SK-N-SH treated with all-trans-retinoic acid at 6 μM for 48 hours (cell line): ENCODE data around the gene RSF1.

Source experiments
- ATAC-seq: fragments of 200-7000 bp; cut with Tn5 transposase; 3 replicates; pipeline ENCODE4 v1.9.1; 2020; ENCODE audit warnings: mild to moderate bottlenecking, moderate library complexity
- BACH2 ChIP-seq: fragments of 250-450 bp; sonication (Bioruptor Pico); IDR thresholded peaks from 2 replicates; pipeline ENCODE4 v1.9.0; 2021; ENCODE audit warnings: mild to moderate bottlenecking, borderline replicate concordance
- CSDC2 ChIP-seq: fragments of 250-450 bp; sonication (Bioruptor Pico); IDR thresholded peaks from 2 replicates; pipeline ENCODE4 v1.5.0; 2020; ENCODE audit warnings: mild to moderate bottlenecking, moderate library complexity
- GLIS3 ChIP-seq: fragments of 250-450 bp; sonication (Bioruptor Pico); IDR thresholded peaks from 2 replicates; pipeline ENCODE4 v1.5.0; 2020; ENCODE audit warnings: mild to moderate bottlenecking, moderate library complexity
- ISL1 ChIP-seq: fragments of 250-450 bp; sonication (Bioruptor Pico); IDR thresholded peaks from 2 replicates; pipeline ENCODE4 v2.1.2; 2022; ENCODE audit warnings: mild to moderate bottlenecking, moderate library complexity
- OSR1 ChIP-seq: fragments of 250-450 bp; sonication (Bioruptor Pico); IDR thresholded peaks from 2 replicates; pipeline ENCODE4 v1.8.0; 2022; ENCODE audit warnings: moderate library complexity, mild to moderate bottlenecking, inconsistent platforms
- PPARA ChIP-seq: fragments of 250-450 bp; sonication (Bioruptor Pico); IDR thresholded peaks from 2 replicates; pipeline ENCODE4 v1.5.0; 2020; ENCODE audit warnings: mild to moderate bottlenecking, borderline replicate concordance
- RARB ChIP-seq: fragments of 250-450 bp; sonication (Bioruptor Pico); IDR thresholded peaks from 2 replicates; pipeline ENCODE4 v1.8.0; 2021; ENCODE audit warnings: mild to moderate bottlenecking, moderate library complexity
- SNAI2 ChIP-seq: fragments of 250-450 bp; sonication (Bioruptor Pico); IDR thresholded peaks from 2 replicates; pipeline ENCODE4 v1.5.0; 2020; ENCODE audit warnings: mild to moderate bottlenecking, moderate library complexity
- TCF4 ChIP-seq: fragments of 250-450 bp; sonication (Bioruptor Pico); IDR thresholded peaks from 2 replicates; pipeline ENCODE4 v1.8.0; 2021; ENCODE audit warnings: mild to moderate bottlenecking, moderate library complexity, borderline replicate concordance
- TOX ChIP-seq: fragments of 250-450 bp; sonication (Bioruptor Pico); IDR thresholded peaks from 2 replicates; pipeline ENCODE4 v1.8.0; 2021; ENCODE audit warnings: mild to moderate bottlenecking, moderate library complexity, borderline replicate concordance
- ZC3H10 ChIP-seq: fragments of 250-450 bp; sonication (Bioruptor Pico); IDR thresholded peaks from 2 replicates; pipeline ENCODE4 v1.5.1; 2021; ENCODE audit warnings: mild to moderate bottlenecking, moderate library complexity
- ZFP3 ChIP-seq: fragments of 250-450 bp; sonication (Bioruptor Pico); IDR thresholded peaks from 2 replicates; pipeline ENCODE4 v1.5.0; 2020; ENCODE audit warnings: mild to moderate bottlenecking, moderate library complexity
- ZNF565 ChIP-seq: fragments of 450-650 bp; formaldehyde crosslinking; conservative IDR thresholded peaks from 2 replicates; pipeline ENCODE4 v1.5.0; 2020; ENCODE audit warnings: low read depth, mild to moderate bottlenecking, moderate library complexity
- ZNF70 ChIP-seq: fragments of 450-650 bp; formaldehyde crosslinking; IDR thresholded peaks from 2 replicates; pipeline ENCODE4 v1.5.0; 2020; ENCODE audit warnings: mild to moderate bottlenecking, moderate library complexity
- ZNF8 ChIP-seq: fragments of 450-650 bp; formaldehyde crosslinking; IDR thresholded peaks from 2 replicates; pipeline ENCODE4 v1.5.0; 2020; ENCODE audit warnings: mild to moderate bottlenecking, moderate library complexity
- TF ChIP-seq, protein P1 (sequence below): fragments of 250-450 bp; sonication (Bioruptor Pico); IDR thresholded peaks from 2 replicates; pipeline ENCODE4 v1.5.0; 2020; ENCODE audit warnings: mild to moderate bottlenecking, moderate library complexity
- TF ChIP-seq, protein P2 (sequence below): fragments of 250-450 bp; sonication (Bioruptor Pico); IDR thresholded peaks from 2 replicates; pipeline ENCODE4 v1.8.0; 2020; ENCODE audit warnings: mild to moderate bottlenecking, moderate library complexity, borderline replicate concordance
- TF ChIP-seq, protein P3 (sequence below): fragments of 250-450 bp; sonication (Bioruptor Pico); IDR thresholded peaks from 2 replicates; pipeline ENCODE4 v1.8.0; 2021; ENCODE audit warnings: low read depth, mild to moderate bottlenecking, moderate library complexity, borderline replicate concordance
- TF ChIP-seq, protein P4 (sequence below): fragments of 250-450 bp; sonication (Bioruptor Pico); IDR thresholded peaks from 2 replicates; pipeline ENCODE4 v1.5.1; 2021; ENCODE audit warnings: mild to moderate bottlenecking, moderate library complexity

The RSF1 gene, protein sequence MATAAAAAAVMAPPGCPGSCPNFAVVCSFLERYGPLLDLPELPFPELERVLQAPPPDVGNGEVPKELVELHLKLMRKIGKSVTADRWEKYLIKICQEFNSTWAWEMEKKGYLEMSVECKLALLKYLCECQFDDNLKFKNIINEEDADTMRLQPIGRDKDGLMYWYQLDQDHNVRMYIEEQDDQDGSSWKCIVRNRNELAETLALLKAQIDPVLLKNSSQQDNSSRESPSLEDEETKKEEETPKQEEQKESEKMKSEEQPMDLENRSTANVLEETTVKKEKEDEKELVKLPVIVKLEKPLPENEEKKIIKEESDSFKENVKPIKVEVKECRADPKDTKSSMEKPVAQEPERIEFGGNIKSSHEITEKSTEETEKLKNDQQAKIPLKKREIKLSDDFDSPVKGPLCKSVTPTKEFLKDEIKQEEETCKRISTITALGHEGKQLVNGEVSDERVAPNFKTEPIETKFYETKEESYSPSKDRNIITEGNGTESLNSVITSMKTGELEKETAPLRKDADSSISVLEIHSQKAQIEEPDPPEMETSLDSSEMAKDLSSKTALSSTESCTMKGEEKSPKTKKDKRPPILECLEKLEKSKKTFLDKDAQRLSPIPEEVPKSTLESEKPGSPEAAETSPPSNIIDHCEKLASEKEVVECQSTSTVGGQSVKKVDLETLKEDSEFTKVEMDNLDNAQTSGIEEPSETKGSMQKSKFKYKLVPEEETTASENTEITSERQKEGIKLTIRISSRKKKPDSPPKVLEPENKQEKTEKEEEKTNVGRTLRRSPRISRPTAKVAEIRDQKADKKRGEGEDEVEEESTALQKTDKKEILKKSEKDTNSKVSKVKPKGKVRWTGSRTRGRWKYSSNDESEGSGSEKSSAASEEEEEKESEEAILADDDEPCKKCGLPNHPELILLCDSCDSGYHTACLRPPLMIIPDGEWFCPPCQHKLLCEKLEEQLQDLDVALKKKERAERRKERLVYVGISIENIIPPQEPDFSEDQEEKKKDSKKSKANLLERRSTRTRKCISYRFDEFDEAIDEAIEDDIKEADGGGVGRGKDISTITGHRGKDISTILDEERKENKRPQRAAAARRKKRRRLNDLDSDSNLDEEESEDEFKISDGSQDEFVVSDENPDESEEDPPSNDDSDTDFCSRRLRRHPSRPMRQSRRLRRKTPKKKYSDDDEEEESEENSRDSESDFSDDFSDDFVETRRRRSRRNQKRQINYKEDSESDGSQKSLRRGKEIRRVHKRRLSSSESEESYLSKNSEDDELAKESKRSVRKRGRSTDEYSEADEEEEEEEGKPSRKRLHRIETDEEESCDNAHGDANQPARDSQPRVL (N-terminal part only)

DNA sequence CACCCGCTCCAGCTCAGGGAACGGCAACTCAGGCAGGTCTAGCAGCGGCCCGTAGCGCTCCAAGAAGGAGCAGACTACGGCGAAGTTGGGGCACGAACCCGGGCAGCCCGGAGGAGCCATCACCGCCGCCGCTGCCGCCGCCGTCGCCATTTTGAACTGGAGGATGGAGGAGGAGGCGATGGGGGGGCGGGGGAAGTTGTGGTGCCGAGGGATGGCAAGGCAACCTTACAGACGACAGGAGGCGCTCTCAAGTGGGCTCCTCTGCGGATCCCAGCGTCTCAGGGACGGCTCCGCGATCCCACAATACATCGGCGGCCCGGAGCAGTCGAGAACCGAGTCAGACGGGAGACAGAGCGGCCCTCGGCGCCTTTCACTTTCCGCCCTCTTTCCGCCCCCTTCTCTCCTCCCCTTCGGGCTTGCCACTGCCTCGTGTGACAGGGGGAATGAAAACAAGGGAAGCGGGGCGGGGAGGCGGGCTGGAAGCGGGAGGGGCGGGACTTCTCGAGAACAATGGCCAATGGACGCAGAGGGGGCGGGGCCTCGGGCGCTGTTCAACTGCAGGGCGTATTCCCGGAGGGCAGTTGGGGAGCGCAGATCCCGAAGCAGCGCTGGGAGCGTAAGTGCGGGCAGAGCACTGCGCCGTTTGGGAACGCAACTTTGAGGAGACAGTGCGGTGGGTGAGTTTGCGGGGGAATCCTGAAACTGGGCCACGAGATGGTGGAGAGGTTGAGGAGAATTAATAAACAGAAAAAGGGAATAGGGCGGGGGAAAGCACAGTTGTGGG is at the start of gene RSF1, which contains the start of gene AAMDC:
TSS of gene RSF1 (minus strand) at position 158 of the 784 bp plus-strand sequence. CDS start at position 150, 8 bp downstream.
TSS of gene AAMDC (plus strand) at position 580 of the 784 bp plus-strand sequence. CDS start 21,353 bp downstream, outside the sequence.
- TF ChIP-seq TCF4 (CRISPR knock-in tag) = no peak
- peak; percentile 20; the same call in 1 of the 2 replicates for TF ChIP-seq ZNF70 (CRISPR knock-in tag)
- peak; percentile 91 for ATAC-seq

DNA sequence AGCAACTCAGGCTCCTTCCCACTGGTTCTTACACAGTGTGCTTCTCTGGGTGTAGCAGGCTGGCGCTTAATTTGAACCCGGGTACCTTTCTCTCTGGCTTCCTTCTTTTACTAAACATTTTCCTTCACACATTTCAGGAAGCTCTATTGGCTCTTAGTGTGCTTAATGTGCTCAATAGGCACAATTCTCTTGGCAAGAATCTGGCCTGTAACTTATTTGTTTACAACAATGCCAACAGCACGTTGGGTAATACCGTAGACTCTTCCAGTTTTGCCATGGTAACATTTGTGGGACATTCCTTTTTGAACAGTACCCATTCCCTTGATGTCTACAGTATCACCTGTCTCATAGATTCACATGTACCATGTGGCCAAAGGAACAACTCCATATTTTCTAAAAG is 48.2 kb upstream of the RSF1 start:
- TF ChIP-seq ZC3H10 (CRISPR knock-in tag) (no peak), ZNF70 (CRISPR knock-in tag) (no peak), RARB (CRISPR knock-in tag) (no peak), ZFP3 (CRISPR knock-in tag) (no peak), BACH2 (CRISPR knock-in tag) (no peak), OSR1 (CRISPR knock-in tag) (no peak), ZNF8 (CRISPR knock-in tag) (no peak), PPARA (no peak)
- TF ChIP-seq, protein P1, sequence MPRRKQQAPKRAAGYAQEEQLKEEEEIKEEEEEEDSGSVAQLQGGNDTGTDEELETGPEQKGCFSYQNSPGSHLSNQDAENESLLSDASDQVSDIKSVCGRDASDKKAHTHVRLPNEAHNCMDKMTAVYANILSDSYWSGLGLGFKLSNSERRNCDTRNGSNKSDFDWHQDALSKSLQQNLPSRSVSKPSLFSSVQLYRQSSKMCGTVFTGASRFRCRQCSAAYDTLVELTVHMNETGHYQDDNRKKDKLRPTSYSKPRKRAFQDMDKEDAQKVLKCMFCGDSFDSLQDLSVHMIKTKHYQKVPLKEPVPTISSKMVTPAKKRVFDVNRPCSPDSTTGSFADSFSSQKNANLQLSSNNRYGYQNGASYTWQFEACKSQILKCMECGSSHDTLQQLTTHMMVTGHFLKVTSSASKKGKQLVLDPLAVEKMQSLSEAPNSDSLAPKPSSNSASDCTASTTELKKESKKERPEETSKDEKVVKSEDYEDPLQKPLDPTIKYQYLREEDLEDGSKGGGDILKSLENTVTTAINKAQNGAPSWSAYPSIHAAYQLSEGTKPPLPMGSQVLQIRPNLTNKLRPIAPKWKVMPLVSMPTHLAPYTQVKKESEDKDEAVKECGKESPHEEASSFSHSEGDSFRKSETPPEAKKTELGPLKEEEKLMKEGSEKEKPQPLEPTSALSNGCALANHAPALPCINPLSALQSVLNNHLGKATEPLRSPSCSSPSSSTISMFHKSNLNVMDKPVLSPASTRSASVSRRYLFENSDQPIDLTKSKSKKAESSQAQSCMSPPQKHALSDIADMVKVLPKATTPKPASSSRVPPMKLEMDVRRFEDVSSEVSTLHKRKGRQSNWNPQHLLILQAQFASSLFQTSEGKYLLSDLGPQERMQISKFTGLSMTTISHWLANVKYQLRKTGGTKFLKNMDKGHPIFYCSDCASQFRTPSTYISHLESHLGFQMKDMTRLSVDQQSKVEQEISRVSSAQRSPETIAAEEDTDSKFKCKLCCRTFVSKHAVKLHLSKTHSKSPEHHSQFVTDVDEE (CRISPR knock-in tag) = no peak
- TF ChIP-seq, protein P2, sequence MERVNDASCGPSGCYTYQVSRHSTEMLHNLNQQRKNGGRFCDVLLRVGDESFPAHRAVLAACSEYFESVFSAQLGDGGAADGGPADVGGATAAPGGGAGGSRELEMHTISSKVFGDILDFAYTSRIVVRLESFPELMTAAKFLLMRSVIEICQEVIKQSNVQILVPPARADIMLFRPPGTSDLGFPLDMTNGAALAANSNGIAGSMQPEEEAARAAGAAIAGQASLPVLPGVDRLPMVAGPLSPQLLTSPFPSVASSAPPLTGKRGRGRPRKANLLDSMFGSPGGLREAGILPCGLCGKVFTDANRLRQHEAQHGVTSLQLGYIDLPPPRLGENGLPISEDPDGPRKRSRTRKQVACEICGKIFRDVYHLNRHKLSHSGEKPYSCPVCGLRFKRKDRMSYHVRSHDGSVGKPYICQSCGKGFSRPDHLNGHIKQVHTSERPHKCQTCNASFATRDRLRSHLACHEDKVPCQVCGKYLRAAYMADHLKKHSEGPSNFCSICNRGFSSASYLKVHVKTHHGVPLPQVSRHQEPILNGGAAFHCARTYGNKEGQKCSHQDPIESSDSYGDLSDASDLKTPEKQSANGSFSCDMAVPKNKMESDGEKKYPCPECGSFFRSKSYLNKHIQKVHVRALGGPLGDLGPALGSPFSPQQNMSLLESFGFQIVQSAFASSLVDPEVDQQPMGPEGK = no peak
- ATAC-seq = no peak

DNA sequence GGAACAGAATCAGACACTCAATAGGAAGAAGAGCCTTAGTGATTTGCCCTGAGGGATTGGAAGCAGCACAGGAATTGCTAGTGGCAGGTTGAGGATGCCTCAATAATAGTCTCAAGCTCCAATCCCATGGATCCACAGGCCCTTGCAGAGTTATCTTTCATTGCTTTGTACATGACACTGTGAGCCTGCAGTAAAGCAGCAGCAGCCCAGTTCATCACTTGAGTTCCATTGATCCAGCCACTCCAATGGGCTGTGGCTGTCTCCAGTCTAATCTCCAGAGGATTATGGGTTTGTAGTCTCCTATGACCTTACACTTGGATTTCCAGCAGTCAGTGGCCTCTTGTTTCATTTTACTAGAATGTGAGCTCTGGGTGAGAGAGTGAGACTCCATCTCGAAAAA is 45.8 kb upstream of the RSF1 start:
- TF ChIP-seq CSDC2 (CRISPR knock-in tag) (no peak), ZNF565 (CRISPR knock-in tag) (no peak), TOX (CRISPR knock-in tag) (no peak), RARB (CRISPR knock-in tag) (no peak), ZFP3 (CRISPR knock-in tag) (no peak), SNAI2 (CRISPR knock-in tag) (no peak), GLIS3 (CRISPR knock-in tag) (no peak), ISL1 (CRISPR knock-in tag) (no peak)
- TF ChIP-seq, protein P3, sequence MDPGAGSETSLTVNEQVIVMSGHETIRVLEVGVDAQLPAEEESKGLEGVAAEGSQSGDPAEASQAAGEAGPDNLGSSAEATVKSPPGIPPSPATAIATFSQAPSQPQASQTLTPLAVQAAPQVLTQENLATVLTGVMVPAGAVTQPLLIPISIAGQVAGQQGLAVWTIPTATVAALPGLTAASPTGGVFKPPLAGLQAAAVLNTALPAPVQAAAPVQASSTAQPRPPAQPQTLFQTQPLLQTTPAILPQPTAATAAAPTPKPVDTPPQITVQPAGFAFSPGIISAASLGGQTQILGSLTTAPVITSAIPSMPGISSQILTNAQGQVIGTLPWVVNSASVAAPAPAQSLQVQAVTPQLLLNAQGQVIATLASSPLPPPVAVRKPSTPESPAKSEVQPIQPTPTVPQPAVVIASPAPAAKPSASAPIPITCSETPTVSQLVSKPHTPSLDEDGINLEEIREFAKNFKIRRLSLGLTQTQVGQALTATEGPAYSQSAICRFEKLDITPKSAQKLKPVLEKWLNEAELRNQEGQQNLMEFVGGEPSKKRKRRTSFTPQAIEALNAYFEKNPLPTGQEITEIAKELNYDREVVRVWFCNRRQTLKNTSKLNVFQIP (CRISPR knock-in tag) = no peak
- TF ChIP-seq, protein P4, sequence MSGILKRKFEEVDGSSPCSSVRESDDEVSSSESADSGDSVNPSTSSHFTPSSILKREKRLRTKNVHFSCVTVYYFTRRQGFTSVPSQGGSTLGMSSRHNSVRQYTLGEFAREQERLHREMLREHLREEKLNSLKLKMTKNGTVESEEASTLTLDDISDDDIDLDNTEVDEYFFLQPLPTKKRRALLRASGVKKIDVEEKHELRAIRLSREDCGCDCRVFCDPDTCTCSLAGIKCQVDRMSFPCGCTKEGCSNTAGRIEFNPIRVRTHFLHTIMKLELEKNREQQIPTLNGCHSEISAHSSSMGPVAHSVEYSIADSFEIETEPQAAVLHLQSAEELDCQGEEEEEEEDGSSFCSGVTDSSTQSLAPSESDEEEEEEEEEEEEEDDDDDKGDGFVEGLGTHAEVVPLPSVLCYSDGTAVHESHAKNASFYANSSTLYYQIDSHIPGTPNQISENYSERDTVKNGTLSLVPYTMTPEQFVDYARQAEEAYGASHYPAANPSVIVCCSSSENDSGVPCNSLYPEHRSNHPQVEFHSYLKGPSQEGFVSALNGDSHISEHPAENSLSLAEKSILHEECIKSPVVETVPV (CRISPR knock-in tag) = no peak
- ATAC-seq = peak; percentile 40
